SU-DHL-6 (cell line): ENCODE measurements around the gene GRID2.

ENCODE experiments used
- EZH2phosphoT487 ChIP-seq: fragments of 200-600 bp; sonication (generic), shearing (Covaris generic); conservative IDR thresholded peaks from 2 replicates; pipeline ENCODE4 v1.6.1; 2018; ENCODE audit warnings: mild to moderate bottlenecking, antibody characterized with exemption, low read length, moderate library complexity, mixed read lengths
- TF ChIP-seq, protein P1 (sequence below): fragments of 200-600 bp; sonication (generic); IDR thresholded peaks from one replicate; pipeline ENCODE4 v1.5.1; 2017; ENCODE audit warnings: antibody characterized with exemption, mild to moderate bottlenecking, low read length, moderate library complexity; ENCODE audit not compliant: insufficient read depth, poor library complexity, severe bottlenecking

DNA sequence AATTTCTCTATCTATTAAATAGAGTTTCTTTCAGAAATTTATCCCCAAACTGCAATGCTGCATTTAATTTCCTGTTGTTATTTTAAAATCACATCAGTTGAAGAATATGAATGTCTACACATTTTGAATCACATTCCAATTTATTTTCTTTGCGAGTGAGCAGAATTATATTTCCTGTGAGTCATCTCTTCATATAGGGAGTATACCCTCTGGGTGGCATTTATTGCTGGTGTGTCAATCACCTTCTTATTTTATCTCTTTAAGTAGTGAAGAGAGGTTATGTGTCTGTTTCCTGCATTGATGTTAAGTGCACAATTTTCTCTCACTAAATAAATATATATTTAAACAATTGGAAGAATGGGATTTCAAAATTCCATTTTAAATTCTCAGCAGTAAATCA, 1013.8 kb downstream of the GRID2 start:
- TF ChIP-seq, protein P1, sequence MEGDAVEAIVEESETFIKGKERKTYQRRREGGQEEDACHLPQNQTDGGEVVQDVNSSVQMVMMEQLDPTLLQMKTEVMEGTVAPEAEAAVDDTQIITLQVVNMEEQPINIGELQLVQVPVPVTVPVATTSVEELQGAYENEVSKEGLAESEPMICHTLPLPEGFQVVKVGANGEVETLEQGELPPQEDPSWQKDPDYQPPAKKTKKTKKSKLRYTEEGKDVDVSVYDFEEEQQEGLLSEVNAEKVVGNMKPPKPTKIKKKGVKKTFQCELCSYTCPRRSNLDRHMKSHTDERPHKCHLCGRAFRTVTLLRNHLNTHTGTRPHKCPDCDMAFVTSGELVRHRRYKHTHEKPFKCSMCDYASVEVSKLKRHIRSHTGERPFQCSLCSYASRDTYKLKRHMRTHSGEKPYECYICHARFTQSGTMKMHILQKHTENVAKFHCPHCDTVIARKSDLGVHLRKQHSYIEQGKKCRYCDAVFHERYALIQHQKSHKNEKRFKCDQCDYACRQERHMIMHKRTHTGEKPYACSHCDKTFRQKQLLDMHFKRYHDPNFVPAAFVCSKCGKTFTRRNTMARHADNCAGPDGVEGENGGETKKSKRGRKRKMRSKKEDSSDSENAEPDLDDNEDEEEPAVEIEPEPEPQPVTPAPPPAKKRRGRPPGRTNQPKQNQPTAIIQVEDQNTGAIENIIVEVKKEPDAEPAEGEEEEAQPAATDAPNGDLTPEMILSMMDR = no peak
- TF ChIP-seq EZH2phosphoT487 = no peak
